Mesenchymal stem cell (in vitro differentiated cells and primary cell): ENCODE measurements around the gene ADRM1.

Experiments
- DNase-seq: peaks from one replicate; pipeline ENCODE4 v3.0.0-alpha.2; 2013
- H2AFZ ChIP-seq: one replicate; pipeline ENCODE4 v1.6.1; 2013; ENCODE audit warnings: low read depth, mild to moderate bottlenecking, control low read depth, inconsistent platforms, low read length, moderate library complexity
- H2AK5ac ChIP-seq: 2 replicates; pipeline ENCODE4 v1.6.1; 2013; ENCODE audit warnings: low read length, moderate library complexity, mild to moderate bottlenecking, inconsistent platforms; ENCODE audit not compliant: severe bottlenecking
- H2BK120ac ChIP-seq: one replicate; pipeline ENCODE4 v1.6.1; 2013; ENCODE audit warnings: low read depth, mild to moderate bottlenecking, inconsistent platforms, low read length, moderate library complexity
- H2BK12ac ChIP-seq, 2 experiments: one replicate each; pipeline ENCODE4 v1.6.1; 2013; ENCODE audit warnings: inconsistent platforms in 2 of 2, low read length in 2 of 2, mild to moderate bottlenecking in 2 of 2, moderate library complexity in 2 of 2, control low read depth in 1 of 2
- H2BK15ac ChIP-seq: one replicate; pipeline ENCODE4 v1.6.1; 2013; ENCODE audit warnings: mild to moderate bottlenecking, low read depth, inconsistent platforms; ENCODE audit not compliant: poor library complexity, severe bottlenecking
- H2BK5ac ChIP-seq: 2 replicates; pipeline ENCODE4 v1.6.1; 2013; ENCODE audit warnings: low read depth, mild to moderate bottlenecking, low read length, control low read depth, inconsistent platforms; ENCODE audit not compliant: poor library complexity, severe bottlenecking
- H3K14ac ChIP-seq, 2 experiments: one replicate each; pipeline ENCODE4 v1.6.1; 2013; ENCODE audit warnings: inconsistent platforms in 2 of 2, low read length in 2 of 2, control low read depth in 1 of 2, mild to moderate bottlenecking in 1 of 2, moderate library complexity in 1 of 2
- H3K18ac ChIP-seq, 2 experiments: one replicate each; pipeline ENCODE4 v1.6.1; 2013; ENCODE audit warnings: inconsistent platforms in 2 of 2, low read length in 2 of 2, control low read depth in 1 of 2, low read depth in 1 of 2, mild to moderate bottlenecking in 1 of 2
- H3K23ac ChIP-seq, 2 experiments: one replicate each; pipeline ENCODE4 v1.6.1; 2013; ENCODE audit warnings: inconsistent platforms in 2 of 2, low read length in 2 of 2, mild to moderate bottlenecking in 2 of 2, moderate library complexity in 2 of 2, control low read depth in 1 of 2
- H3K27ac ChIP-seq: 2 replicates; pipeline ENCODE4 v1.5.1; 2013; ENCODE audit warnings: mild to moderate bottlenecking, moderate library complexity, low read length, control low read depth, inconsistent platforms; ENCODE audit not compliant: poor library complexity, severe bottlenecking
- H3K27me3 ChIP-seq, 2 experiments: 2 replicates each; pipeline versions ENCODE4 v1.6.1 to v1.7.0; 2013; ENCODE audit warnings: low read length in 2 of 2, mild to moderate bottlenecking in 2 of 2, moderate library complexity in 2 of 2, control low read depth in 1 of 2, inconsistent platforms in 1 of 2; ENCODE audit not compliant: control insufficient read depth in 1 of 2, insufficient read depth in 1 of 2
- H3K36me3 ChIP-seq, 2 experiments: 2 replicates each; pipeline versions ENCODE4 v1.6.1 to v1.7.0; 2013; ENCODE audit warnings: low read length in 2 of 2, control low read depth in 1 of 2, inconsistent platforms in 1 of 2, low read depth in 1 of 2, mild to moderate bottlenecking in 1 of 2; ENCODE audit not compliant: insufficient read depth in 2 of 2, control insufficient read depth in 1 of 2
- H3K4ac ChIP-seq, 2 experiments: one replicate each; pipeline ENCODE4 v1.6.1; 2013; ENCODE audit warnings: inconsistent platforms in 2 of 2, low read length in 2 of 2, mild to moderate bottlenecking in 2 of 2, moderate library complexity in 2 of 2, control low read depth in 1 of 2, low read depth in 1 of 2
- H3K4me1 ChIP-seq: 2 replicates; pipeline ENCODE4 v1.6.1; 2013; ENCODE audit warnings: low read depth, low read length, control low read depth; ENCODE audit not compliant: control insufficient read depth, insufficient read depth
- H3K4me2 ChIP-seq: 2 replicates; pipeline ENCODE4 v1.6.1; 2013; ENCODE audit warnings: low read length, mild to moderate bottlenecking, inconsistent platforms; ENCODE audit not compliant: poor library complexity, severe bottlenecking
- H3K4me3 ChIP-seq, 2 experiments: 2 replicates each; pipeline versions ENCODE4 v1.5.1 to v1.7.0; 2013; ENCODE audit warnings: low read length in 2 of 2, mild to moderate bottlenecking in 2 of 2, control low read depth in 1 of 2, low read depth in 1 of 2; ENCODE audit not compliant: insufficient read depth in 1 of 2
- H3K79me1 ChIP-seq: replicated peaks from 2 replicates; pipeline ENCODE4 v1.6.1; 2013; ENCODE audit warnings: mild to moderate bottlenecking, control low read depth, low read length, inconsistent platforms; ENCODE audit not compliant: poor library complexity, severe bottlenecking
- H3K9ac ChIP-seq: 2 replicates; pipeline ENCODE4 v1.7.0; 2013; ENCODE audit warnings: mild to moderate bottlenecking, low read length, moderate library complexity
- H3K9me3 ChIP-seq: 2 replicates; pipeline ENCODE4 v1.7.0; 2013; ENCODE audit warnings: mild to moderate bottlenecking, low read length; ENCODE audit not compliant: control insufficient read depth
- H4K8ac ChIP-seq: one replicate; pipeline ENCODE4 v1.6.1; 2013; ENCODE audit warnings: inconsistent platforms, mild to moderate bottlenecking, low read length, moderate library complexity
- H4K91ac ChIP-seq: one replicate; pipeline ENCODE4 v1.6.1; 2013; ENCODE audit warnings: mild to moderate bottlenecking, low read length, inconsistent platforms
- WGBS: methylation state at CpG from one replicate; pipeline ENCODE4 v1.1.7; 2013; ENCODE audit warnings: mixed read lengths; 5-methylcytosine and 5-hydroxymethylcytosine counted together

ADRM1 gene

DNA sequence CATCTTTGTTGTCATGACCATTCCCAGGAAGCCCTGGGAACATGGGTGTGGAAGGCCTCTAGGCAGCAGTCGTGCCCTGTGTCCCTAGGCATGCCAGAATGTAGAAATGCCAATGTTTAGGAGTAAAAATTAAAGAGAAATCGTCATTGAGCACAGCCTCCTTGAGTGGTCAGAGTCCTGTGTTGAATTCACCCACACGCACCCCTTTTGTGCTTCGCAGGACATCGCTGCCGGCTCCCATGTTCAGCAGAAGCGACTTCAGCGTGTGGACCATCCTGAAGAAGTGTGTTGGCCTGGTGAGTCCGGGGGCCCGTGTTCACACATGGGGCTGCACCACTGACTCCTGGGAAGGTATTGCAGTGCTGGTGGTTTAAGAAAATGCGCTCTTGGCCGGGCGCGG, 39.4 kb upstream of the ADRM1 start:
- no peak overlapping the region for H3K4me3 ChIP-seq
- no peak overlapping the region for H4K91ac ChIP-seq
- no peak for DNase-seq
- WGBS = 99% methylated on average over 14 of the region's 14 CpGs
- H3K27ac ChIP-seq = no peak overlapping the region
- no peak overlapping the region for H2AK5ac ChIP-seq
- H2BK15ac ChIP-seq = no peak overlapping the region
- no peak overlapping the region for H2BK120ac ChIP-seq
- H2BK5ac ChIP-seq = no peak overlapping the region
- peaks cover 12% of the 10 kb centered on the region for H3K9me3 ChIP-seq
- no peak overlapping the region for H3K4me2 ChIP-seq
- H3K23ac ChIP-seq = no peak overlapping the region
- no peak overlapping the region for H2BK12ac ChIP-seq
- peaks cover 52% of the 10 kb centered on the region for H3K79me1 ChIP-seq
- no peak overlapping the region for H3K9ac ChIP-seq
- no peaks in the 10 kb centered on the region for H3K27me3 ChIP-seq
- H3K14ac ChIP-seq = no peak overlapping the region
- no peak overlapping the region for H3K18ac ChIP-seq
- H4K8ac ChIP-seq = no peak overlapping the region
- H3K36me3 ChIP-seq = peaks cover 70 to 78% of the 10 kb centered on the region in 2 experiments
- no peak overlapping the region for H2AFZ ChIP-seq
- H3K4me1 ChIP-seq = peaks cover 7% of the 10 kb centered on the region
- H3K4ac ChIP-seq = no peak overlapping the region

DNA sequence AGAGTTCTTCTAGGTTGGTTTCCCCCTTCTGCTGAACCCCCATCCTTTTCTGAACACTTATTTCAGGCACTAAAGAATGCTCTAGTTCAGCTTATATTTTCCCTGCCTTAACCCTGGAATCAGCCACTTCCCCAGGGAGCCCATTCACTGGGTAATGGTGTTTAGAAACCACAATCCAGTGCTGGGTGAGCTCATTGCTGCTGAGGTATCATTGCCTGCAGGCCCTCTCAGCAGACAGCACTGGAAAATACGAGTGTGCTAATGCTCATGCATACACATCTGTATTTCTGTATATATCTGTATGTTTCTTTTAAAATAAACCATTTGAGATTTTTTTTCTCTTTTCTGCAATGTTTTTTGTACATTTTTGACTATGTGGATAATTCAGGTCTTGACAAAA, 37.4 kb upstream of the ADRM1 start:
- Histone ChIP-seq H3K79me1 (peaks cover 54% of the 10 kb centered on the region), H3K18ac (no peak overlapping the region), H4K8ac (no peak overlapping the region), H2BK12ac (no peak overlapping the region), H3K27ac (no peak overlapping the region), H2BK5ac (no peak overlapping the region), H3K27me3 (no peaks in the 10 kb centered on the region), H4K91ac (no peak overlapping the region), H3K9ac (no peak overlapping the region), H3K4me3 (no peak overlapping the region), H2BK15ac (no peak overlapping the region), H3K23ac (no peak overlapping the region), H3K4me1 (no peaks in the 10 kb centered on the region), H3K36me3 (peaks cover 69 to 79% of the 10 kb centered on the region in 2 experiments), H3K4me2 (no peak overlapping the region), H3K14ac (no peak overlapping the region), H3K9me3 (peaks cover 12% of the 10 kb centered on the region), H2BK120ac (no peak overlapping the region), H2AK5ac (no peak overlapping the region), H3K4ac (no peak overlapping the region), H2AFZ (no peak overlapping the region)
- DNase-seq = no peak
- no CpG with 5 or more reads among the region's 1 CpG for WGBS

- H2BK12ac ChIP-seq = no peak overlapping the region
- H3K23ac ChIP-seq = no peak overlapping the region
- H3K27ac ChIP-seq = no peak overlapping the region
- no peak overlapping the region for H2AFZ ChIP-seq
- H3K18ac ChIP-seq = no peak overlapping the region
- H3K4ac ChIP-seq = no peak overlapping the region
- H4K8ac ChIP-seq = no peak overlapping the region
- H4K91ac ChIP-seq = no peak overlapping the region
- peaks cover 55% of the 10 kb centered on the region for H3K79me1 ChIP-seq
- no peak overlapping the region for H3K4me2 ChIP-seq
- no peak overlapping the region for H2BK5ac ChIP-seq
- peak; percentile 8 for DNase-seq
- no peaks in the 10 kb centered on the region for H3K27me3 ChIP-seq
- peaks cover 12% of the 10 kb centered on the region for H3K9me3 ChIP-seq
- H2AK5ac ChIP-seq = no peak overlapping the region
- H3K36me3 ChIP-seq = peaks cover 63 to 75% of the 10 kb centered on the region in 2 experiments
- no peaks in the 10 kb centered on the region for H3K4me1 ChIP-seq
- no peak overlapping the region for H3K14ac ChIP-seq
- no peak overlapping the region for H2BK15ac ChIP-seq
- H3K9ac ChIP-seq = no peak overlapping the region
- no peak overlapping the region for H3K4me3 ChIP-seq
- H2BK120ac ChIP-seq = no peak overlapping the region
- 94% methylated on average over 9 of the region's 10 CpGs for WGBS
These were observed 36.5 kb upstream of the ADRM1 start for GRCh38 chr20:62266340-62266739.

DNA sequence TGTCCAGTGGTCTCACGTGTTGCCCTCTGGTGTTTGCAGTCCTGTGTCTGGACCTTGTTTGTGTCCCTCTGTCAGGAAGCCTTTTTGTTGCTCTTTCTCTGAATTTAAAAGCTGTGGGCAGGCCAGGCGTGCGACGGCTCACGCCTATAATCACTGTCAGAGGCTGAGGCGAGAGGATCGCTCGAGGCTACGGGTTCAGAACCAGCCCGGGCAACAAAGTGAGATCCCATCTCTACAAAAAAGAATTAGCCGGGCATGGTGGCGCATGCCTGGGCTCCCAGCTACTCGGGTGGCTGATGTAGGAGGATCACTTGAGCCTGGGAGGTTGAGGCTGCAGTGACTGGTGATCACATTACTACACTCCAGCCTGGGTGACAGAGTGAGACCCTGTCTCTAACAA, 35.9 kb upstream of the ADRM1 start:
- Histone ChIP-seq H3K36me3 (peaks cover 59 to 75% of the 10 kb centered on the region in 2 experiments), H3K4ac (no peak overlapping the region), H3K4me3 (no peak overlapping the region), H3K27ac (no peak overlapping the region), H3K23ac (no peak overlapping the region), H3K9me3 (peaks cover 12% of the 10 kb centered on the region), H3K27me3 (no peaks in the 10 kb centered on the region), H2AFZ (no peak overlapping the region), H3K4me1 (no peaks in the 10 kb centered on the region), H4K8ac (no peak overlapping the region), H4K91ac (no peak overlapping the region), H3K9ac (no peak overlapping the region), H3K14ac (no peak overlapping the region), H2BK15ac (no peak overlapping the region), H2BK12ac (no peak overlapping the region), H2BK120ac (no peak overlapping the region), H2AK5ac (no peak overlapping the region), H3K18ac (no peak overlapping the region), H3K4me2 (no peak overlapping the region), H3K79me1 (peaks cover 52% of the 10 kb centered on the region), H2BK5ac (no peak overlapping the region)
- 97% methylated on average over 13 of the region's 13 CpGs for WGBS
- no peak for DNase-seq
